GM19351 (cell line): ENCODE results near the gene XPO5.

ENCODE experiments used
- ATAC-seq: cut with Tn5 transposase; IDR thresholded peaks from one replicate; pipeline ENCODE4 v1.9.1; 2021; ENCODE audit warnings: mild to moderate bottlenecking, moderate library complexity; ENCODE audit not compliant: unreplicated experiment

Gene XPO5

DNA sequence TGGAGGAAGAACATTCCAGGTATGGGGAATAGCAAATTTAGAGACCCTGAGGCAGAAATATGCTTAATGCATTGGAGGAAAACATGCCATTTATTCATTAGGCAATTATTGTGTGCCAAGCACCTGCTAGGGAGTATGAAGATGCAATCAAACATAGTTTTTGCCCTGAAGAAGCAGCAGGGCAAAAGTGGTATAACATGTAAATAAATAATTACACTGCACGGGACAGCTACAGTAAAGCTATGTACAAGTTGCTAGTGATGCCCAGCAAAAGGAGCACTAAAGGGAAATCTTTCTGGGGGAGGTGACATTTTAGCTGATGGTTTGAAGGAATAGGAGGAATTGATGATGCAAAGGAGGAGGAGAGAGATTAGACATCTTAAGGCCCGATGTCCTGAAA lies 99.1 kb downstream of the XPO5 start:
- ATAC-seq, result no peak

DNA sequence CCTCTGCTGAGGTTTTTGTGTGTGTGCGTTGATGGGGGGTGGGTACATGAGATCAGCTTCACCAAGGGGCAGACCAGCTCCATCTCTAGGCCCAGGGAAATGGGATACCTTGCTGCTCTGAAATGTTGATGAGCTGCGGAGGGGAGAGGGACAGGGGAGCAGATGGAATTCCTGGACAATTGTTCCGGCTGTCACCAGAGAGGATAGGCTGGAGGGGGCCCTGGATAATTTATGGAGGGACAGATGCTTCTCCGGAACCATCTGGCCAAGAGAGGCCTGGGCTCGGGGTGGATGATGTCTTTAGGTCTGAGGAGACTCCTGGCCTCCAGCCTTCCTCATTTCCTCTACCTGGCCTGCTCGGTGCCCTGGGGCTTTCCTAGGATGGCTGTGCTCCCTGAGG lies 100.3 kb downstream of the XPO5 start:
- ATAC-seq, result no peak

DNA sequence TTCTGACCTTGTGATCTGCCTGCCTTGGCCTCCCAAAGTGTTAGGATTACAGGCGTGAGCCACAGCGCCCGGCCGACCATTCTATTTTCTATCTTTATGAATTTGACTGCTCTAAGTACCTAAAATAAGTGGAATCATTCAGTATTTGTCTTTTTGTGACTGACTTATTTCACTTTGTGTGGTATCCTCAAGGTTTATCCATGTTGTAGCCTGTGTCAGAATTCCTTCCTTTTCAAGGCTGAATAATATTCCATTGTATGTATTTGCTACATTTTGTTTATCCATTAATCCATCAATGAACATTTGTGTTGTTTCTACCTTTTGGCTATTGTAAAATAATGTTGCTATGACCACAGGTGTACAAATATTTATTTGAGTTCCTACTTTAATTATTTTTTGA lies 103.3 kb downstream of the XPO5 start:
- ATAC-seq, result no peak
